Gastroesophageal sphincter (tissue), 3 donors: ENCODE data around the gene UNC13D.

Experiments used
- EP300 ChIP-seq: sonication (generic); formaldehyde crosslinking; IDR thresholded peaks from one replicate; pipeline ENCODE4 v1.6.1; 2017; ENCODE audit warnings: antibody characterized with exemption, mild to moderate bottlenecking
- POLR2A ChIP-seq, 2 donors: fragments of 450-650 bp; IDR thresholded peaks; one replicate each; pipeline ENCODE4 v1.6.1; 2017; ENCODE audit warnings: antibody characterized with exemption in 2 of 2, mild to moderate bottlenecking in 2 of 2, moderate library complexity in 1 of 2
- POLR2AphosphoS5 ChIP-seq: sonication (generic); formaldehyde crosslinking; IDR thresholded peaks from one replicate; pipeline ENCODE4 v1.6.1; 2017; ENCODE audit warnings: antibody characterized with exemption
- TF ChIP-seq, protein P1 (sequence below), 4 experiments: fragments of 200-600 bp in 2 of 4; fragments of 450-650 bp in 2 of 4; sonication (generic) in 1 of 4; IDR thresholded peaks; one replicate each; pipeline ENCODE4 v1.5.1; 2017 to 2019; ENCODE audit warnings: antibody characterized with exemption in 4 of 4, mild to moderate bottlenecking in 2 of 4, moderate library complexity in 2 of 4

DNA sequence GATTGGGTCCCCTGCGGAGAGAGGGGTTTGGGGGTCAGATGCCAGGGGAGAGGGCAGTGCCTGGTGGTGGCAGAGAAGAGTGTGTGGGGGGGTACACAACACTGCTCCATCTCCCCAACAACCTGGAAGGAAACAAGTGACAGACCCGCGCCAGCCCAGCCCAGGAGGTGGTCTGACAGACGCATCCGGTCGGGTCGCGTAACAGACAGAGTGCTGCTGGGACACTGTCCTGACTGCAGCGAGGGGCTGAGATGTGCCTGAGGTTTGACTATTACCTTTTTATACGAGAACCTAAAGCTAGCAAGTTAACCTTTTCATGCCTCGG is 16.2 kb downstream of the UNC13D start:
- TF ChIP-seq POLR2AphosphoS5 = no peak
- TF ChIP-seq, protein P1, sequence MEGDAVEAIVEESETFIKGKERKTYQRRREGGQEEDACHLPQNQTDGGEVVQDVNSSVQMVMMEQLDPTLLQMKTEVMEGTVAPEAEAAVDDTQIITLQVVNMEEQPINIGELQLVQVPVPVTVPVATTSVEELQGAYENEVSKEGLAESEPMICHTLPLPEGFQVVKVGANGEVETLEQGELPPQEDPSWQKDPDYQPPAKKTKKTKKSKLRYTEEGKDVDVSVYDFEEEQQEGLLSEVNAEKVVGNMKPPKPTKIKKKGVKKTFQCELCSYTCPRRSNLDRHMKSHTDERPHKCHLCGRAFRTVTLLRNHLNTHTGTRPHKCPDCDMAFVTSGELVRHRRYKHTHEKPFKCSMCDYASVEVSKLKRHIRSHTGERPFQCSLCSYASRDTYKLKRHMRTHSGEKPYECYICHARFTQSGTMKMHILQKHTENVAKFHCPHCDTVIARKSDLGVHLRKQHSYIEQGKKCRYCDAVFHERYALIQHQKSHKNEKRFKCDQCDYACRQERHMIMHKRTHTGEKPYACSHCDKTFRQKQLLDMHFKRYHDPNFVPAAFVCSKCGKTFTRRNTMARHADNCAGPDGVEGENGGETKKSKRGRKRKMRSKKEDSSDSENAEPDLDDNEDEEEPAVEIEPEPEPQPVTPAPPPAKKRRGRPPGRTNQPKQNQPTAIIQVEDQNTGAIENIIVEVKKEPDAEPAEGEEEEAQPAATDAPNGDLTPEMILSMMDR (IDR thresholded peaks at IDR 0.05) = no peak
- TF ChIP-seq POLR2A (IDR thresholded peaks at IDR 0.05) = no peak
- TF ChIP-seq EP300 = no peak
